ENCODE data around the gene ERGIC1. TPM values are rescaled to one million over a fixed set of nuclear protein-coding genes. Genes with fewer than 3 reads are reported as not detected.

ERGIC1 gene
- total RNA-seq, 1 experiment from 2014 or later = 77.0 TPM

DNA sequence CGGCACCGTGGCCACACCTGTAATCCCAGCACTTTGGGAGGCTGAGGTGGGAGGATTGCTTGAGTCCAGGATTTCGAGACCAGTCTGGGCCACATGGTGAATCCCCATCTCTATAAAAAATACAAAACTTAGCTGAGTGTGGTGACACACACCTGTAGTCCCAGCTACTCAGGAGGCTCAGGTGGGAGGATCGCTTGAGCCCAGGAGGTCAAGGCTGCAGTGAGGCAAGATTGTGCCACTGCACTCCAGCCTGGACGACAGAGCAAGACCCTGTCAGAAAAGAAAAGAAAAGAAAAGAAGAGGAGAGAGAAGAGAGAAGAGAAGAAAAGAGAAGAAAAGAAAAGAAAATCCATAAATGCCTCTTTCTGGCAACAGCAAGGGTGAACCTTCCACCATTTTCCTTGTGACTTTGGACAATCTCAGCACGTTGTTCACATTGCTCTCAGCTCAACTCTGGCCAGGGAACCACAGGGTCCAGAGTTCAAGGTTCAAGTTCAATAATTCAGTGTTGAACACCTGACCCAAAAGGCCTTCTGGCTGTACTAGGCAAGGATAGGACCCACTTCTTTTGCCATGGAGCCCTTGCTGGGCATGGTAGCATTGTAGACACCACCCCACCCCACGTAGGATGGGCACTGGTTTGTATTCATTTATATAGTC is 48.5 kb upstream of the ERGIC1 start:
- H2BK12ac ChIP-seq (ENCODE audit: insufficient read length, low read depth, low read length) = no peak overlapping the region
- peaks cover 2 to 15% of the 10 kb centered on the region in 2 experiments; a peak in 3 of 4 replicates for H3K4me1 Mint-ChIP-seq
- H3K4me1 ChIP-seq (ENCODE audit: insufficient read depth, low read length) = no peaks in the 10 kb centered on the region

More for the DNA sequence above, 48.5 kb upstream of the ERGIC1 start:
- H3K9me3 Mint-ChIP-seq = no peaks in the 10 kb centered on the region; a peak in 1 of 5 replicates
- H3K27me3 Mint-ChIP-seq (ENCODE audit: low read depth) = peaks cover 10% of the 10 kb centered on the region
- no peak overlapping the region for H2AK5ac ChIP-seq (ENCODE audit: insufficient read length, low read length)
- H3K4me2 ChIP-seq (ENCODE audit: insufficient read depth, insufficient read length, low read length) = no peak overlapping the region
- H3K23me2 ChIP-seq (ENCODE audit: insufficient read length, low read depth, low read length, poor library complexity, severe bottlenecking) = no peaks in the 10 kb centered on the region
- H3K14ac ChIP-seq (ENCODE audit: insufficient read depth, low read length) = no peak overlapping the region
- no peak overlapping the region for H2AFZ ChIP-seq (ENCODE audit: low read length)
- no peak overlapping the region for H4K5ac ChIP-seq (ENCODE audit: insufficient read length, low read depth, low read length)
- H3K79me1 ChIP-seq (ENCODE audit: insufficient read depth, low read depth, low read length, poor library complexity, severe bottlenecking) = no peaks in the 10 kb centered on the region
- no peak overlapping the region for H4K8ac ChIP-seq (replicated peaks; ENCODE audit: insufficient read length, low read depth, low read length)
- no CpG with 5 or more reads among the region's 7 CpGs for WGBS (ENCODE audit: extremely low coverage, insufficient read length, low lambda C conversion rate)
- no peak overlapping the region for H2BK15ac ChIP-seq (ENCODE audit: low read depth, low read length)
- H3K27ac Mint-ChIP-seq = no peak overlapping the region
- H3K18ac ChIP-seq (ENCODE audit: insufficient read length, low read depth, low read length) = no peak overlapping the region
- no peak overlapping the region for H2BK5ac ChIP-seq (ENCODE audit: insufficient read length, low read length)
- no peak overlapping the region for H3K4ac ChIP-seq (ENCODE audit: low read depth, low read length)
- no peaks in the 10 kb centered on the region for H3K9me3 ChIP-seq (ENCODE audit: control insufficient read depth, low read depth, low read length)
- no peaks in the 10 kb centered on the region for H3K79me2 ChIP-seq (ENCODE audit: insufficient read depth, low read length)
- H4K20me1 ChIP-seq (ENCODE audit: control insufficient read depth, insufficient read depth, insufficient read length) = no peaks in the 10 kb centered on the region
- H3K36me3 Mint-ChIP-seq (ENCODE audit: insufficient read depth in 1 of 3, low read depth in 3 of 3) = no peaks in the 10 kb centered on the region
- H4K91ac ChIP-seq (ENCODE audit: insufficient read length, low read depth, low read length) = no peak overlapping the region
- no peak overlapping the region for H3K4me3 Mint-ChIP-seq
- H3K27me3 ChIP-seq (ENCODE audit: insufficient read depth, low read length) = no peaks in the 10 kb centered on the region
- H3K9ac ChIP-seq (ENCODE audit: extremely low read depth, insufficient read length, low read length) = no peak overlapping the region
- H3K23ac ChIP-seq (ENCODE audit: insufficient read length, low read depth, low read length) = no peak overlapping the region
- H2BK120ac ChIP-seq (ENCODE audit: low read depth, low read length, poor library complexity, severe bottlenecking) = no peak overlapping the region
- TF ChIP-seq, protein P1, sequence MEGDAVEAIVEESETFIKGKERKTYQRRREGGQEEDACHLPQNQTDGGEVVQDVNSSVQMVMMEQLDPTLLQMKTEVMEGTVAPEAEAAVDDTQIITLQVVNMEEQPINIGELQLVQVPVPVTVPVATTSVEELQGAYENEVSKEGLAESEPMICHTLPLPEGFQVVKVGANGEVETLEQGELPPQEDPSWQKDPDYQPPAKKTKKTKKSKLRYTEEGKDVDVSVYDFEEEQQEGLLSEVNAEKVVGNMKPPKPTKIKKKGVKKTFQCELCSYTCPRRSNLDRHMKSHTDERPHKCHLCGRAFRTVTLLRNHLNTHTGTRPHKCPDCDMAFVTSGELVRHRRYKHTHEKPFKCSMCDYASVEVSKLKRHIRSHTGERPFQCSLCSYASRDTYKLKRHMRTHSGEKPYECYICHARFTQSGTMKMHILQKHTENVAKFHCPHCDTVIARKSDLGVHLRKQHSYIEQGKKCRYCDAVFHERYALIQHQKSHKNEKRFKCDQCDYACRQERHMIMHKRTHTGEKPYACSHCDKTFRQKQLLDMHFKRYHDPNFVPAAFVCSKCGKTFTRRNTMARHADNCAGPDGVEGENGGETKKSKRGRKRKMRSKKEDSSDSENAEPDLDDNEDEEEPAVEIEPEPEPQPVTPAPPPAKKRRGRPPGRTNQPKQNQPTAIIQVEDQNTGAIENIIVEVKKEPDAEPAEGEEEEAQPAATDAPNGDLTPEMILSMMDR (conservative IDR thresholded peaks at IDR 0.05) = no peak
- H3K27ac ChIP-seq (ENCODE audit: insufficient read length, low read depth, low read length) = no peak overlapping the region
- no peak overlapping the region for H3K56ac ChIP-seq (ENCODE audit: insufficient read length, low read depth, low read length)
- no peak overlapping the region for H2BK20ac ChIP-seq (ENCODE audit: low read depth, low read length, poor library complexity, severe bottlenecking)
- peak; percentile 12 for DNase-seq
- H3T11ph ChIP-seq (ENCODE audit: low read length) = no peak overlapping the region

Measured in H9 (cell line).